Prostate gland (tissue), 2 donors: ENCODE measurements around the gene SUMF2.

Source experiments
- CTCF ChIP-seq, 4 experiments: fragments of 200-600 bp in 2 of 4; fragments of 450-650 bp in 2 of 4; sonication (generic) in 2 of 4; IDR thresholded peaks; 1 replicate in 3 of 4; 2 replicates in 1 of 4; pipeline ENCODE4 v1.5.1; 2016 to 2019; ENCODE audit warnings: antibody characterized with exemption in 4 of 4, mild to moderate bottlenecking in 2 of 4, moderate library complexity in 2 of 4
- POLR2AphosphoS5 ChIP-seq: sonication (generic); formaldehyde crosslinking; IDR thresholded peaks from one replicate; pipeline ENCODE4 v1.6.1; 2017; ENCODE audit warnings: antibody characterized with exemption

- TF ChIP-seq POLR2AphosphoS5 (no peak), CTCF (IDR thresholded peaks at IDR 0.05) (peak in 1 of 4 experiments; percentile 26)
These were observed 30.2 kb upstream of the SUMF2 start for GRCh38 chr7:56033671-56034432.
